LoVo (cell line): ENCODE measurements around the gene KCNE5.
"Not testable (repeated sequence)": the region's sequence is repeated elsewhere in the genome, so short reads cannot be mapped to it uniquely, and the experiment has no call there.

Source experiments
- DNase-seq: peaks from one replicate; pipeline ENCODE4 v3.0.0-alpha.2; 2016; ENCODE audit warnings: low spot score

Gene KCNE5

GRCh38 chrX:109601486-109601885 is 23.5 kb downstream of the KCNE5 start:
- DNase-seq, result no peak

GRCh38 chrX:109600237-109600651 is 24.7 kb downstream of the KCNE5 start:
- DNase-seq, result no peak

GRCh38 chrX:109596015-109596414 is 29.0 kb downstream of the KCNE5 start:
- no peak for DNase-seq

- DNase-seq, result no peak
Measured at GRCh38 chrX:109590176-109590575, 34.8 kb downstream of the KCNE5 start.

GRCh38 chrX:109585488-109585887 is 39.5 kb downstream of the KCNE5 start:
- no peak for DNase-seq

GRCh38 chrX:109578916-109579315 is 46.1 kb downstream of the KCNE5 start:
- no peak for DNase-seq

- no peak for DNase-seq
Measured at GRCh38 chrX:109577055-109577454, 47.9 kb downstream of the KCNE5 start.

- not testable (repeated sequence) for DNase-seq
Measured at GRCh38 chrX:109576083-109576482, 48.9 kb downstream of the KCNE5 start.
